ENCODE results near the gene CLEC2D.
"Not testable (repeated sequence)": the region's sequence is repeated elsewhere in the genome, so short reads cannot be mapped to it uniquely, and the experiment has no call there.

Gene CLEC2D

DNA sequence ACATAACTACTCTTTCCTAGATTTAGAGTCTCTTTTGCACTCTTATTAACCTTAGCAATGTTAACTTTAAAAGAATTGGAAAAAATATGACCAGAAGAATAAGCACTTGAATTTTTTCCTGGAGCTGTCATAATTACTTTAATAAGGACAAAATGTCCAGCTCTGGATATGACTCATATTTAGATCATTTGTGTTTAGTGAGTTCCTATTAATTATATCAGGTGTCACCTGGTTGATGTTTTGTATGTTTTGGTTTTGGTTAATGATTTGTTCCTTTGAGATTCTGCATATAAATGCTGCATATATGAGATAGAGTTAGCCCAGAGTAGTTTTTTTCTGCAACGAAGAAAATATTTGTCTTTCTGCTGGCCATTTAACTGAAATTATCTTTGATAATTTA, 58.3 kb downstream of the CLEC2D start:
- Mint-ChIP-seq H3K27me3 (no peaks in the 10 kb centered on the region), H3K36me3 (no peaks in the 10 kb centered on the region), H3K9me3 (no peaks in the 10 kb centered on the region), H3K27ac (no peak overlapping the region), H3K4me1 (peaks cover 17% of the 10 kb centered on the region), H3K4me3 (no peak overlapping the region)

DNA sequence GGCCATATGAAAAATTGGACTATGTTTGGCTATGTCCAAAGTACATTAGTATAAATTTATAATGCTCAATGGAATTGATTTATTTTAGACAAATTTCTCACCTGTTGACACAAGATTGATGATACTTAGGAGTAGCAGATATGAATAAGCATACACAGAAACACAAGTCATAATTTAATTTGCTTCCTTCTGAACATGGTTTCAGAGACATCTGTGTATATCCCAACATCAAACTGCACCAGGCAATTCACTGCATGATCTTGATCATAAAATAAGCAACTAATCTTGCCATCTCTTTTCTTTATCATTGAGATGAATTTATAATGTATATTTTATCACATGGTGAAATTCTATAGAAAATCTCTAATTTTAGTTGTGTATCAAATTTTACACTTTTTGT, 59.6 kb downstream of the CLEC2D start:
- Mint-ChIP-seq H3K27ac (no peak overlapping the region), H3K36me3 (no peaks in the 10 kb centered on the region), H3K4me3 (no peak overlapping the region), H3K27me3 (no peaks in the 10 kb centered on the region), H3K9me3 (no peaks in the 10 kb centered on the region), H3K4me1 (peaks cover 23% of the 10 kb centered on the region)

DNA sequence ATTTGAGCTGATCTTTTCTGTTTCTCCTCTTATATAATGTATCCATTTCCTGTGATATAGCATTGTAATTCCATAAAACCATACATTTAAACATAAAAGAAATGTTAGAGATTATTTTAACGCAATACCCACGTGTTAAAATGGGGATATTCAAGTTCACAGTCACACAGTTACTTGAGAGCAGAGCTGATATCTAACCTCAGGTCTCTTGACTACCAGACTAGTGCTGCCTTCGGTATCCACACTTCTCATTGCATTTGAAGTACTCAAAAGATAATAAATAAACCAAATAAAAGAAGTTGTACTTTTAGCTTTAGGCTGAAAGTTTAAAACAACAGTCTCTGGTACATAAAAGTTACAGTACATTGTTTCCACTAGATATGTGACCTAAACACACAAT, 60.5 kb downstream of the CLEC2D start:
- no peaks in the 10 kb centered on the region for H3K27me3 Mint-ChIP-seq
- no peaks in the 10 kb centered on the region for H3K9me3 Mint-ChIP-seq
- no peak overlapping the region for H3K4me3 Mint-ChIP-seq
- peaks cover 23% of the 10 kb centered on the region for H3K4me1 Mint-ChIP-seq
- no peak overlapping the region for H3K27ac Mint-ChIP-seq
- H3K36me3 Mint-ChIP-seq, result no peaks in the 10 kb centered on the region

DNA sequence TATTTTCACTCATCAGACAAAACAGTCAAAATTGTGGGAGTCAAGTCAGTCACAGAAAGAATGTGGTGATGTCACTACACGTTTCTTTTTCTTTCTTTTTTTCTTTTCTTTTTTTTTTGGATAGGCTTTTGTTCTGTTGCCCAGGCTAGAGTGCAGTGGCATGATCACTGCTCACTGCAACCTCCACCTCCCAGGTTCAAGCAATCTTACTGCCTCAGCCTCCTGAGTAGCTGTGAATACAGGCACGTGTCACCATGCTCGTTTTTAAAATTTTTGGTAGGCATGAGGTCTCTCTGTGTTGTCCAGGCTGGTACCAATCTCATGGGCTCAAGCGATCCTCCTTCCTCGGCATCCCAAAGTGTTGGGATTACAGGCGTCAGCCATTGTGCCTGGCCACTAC, 61.1 kb downstream of the CLEC2D start:
- no peak overlapping the region for H3K27ac Mint-ChIP-seq
- H3K36me3 Mint-ChIP-seq, result no peaks in the 10 kb centered on the region
- no peaks in the 10 kb centered on the region for H3K9me3 Mint-ChIP-seq
- H3K27me3 Mint-ChIP-seq, result no peaks in the 10 kb centered on the region
- H3K4me3 Mint-ChIP-seq, result no peak overlapping the region
- H3K4me1 Mint-ChIP-seq, result peaks cover 23% of the 10 kb centered on the region

DNA sequence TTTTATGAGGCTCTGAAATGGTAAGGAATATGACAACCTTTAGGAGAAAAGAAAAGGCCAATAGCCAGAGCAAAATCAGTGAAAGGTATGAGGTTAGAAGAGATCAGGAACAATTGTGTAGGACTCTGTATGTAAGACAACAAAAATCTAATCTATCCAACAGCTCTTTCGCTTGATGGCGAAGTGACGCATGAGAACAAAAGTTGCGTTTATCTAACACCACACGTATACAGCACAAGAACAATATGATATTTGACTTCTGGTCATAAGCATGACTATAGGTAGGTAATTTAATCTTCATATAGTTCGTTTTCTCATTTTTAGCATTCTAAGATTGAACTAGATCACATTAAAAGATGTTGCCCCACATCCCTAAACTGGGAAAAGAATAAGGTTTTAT, 61.9 kb downstream of the CLEC2D start:
- no peak overlapping the region for H3K27ac Mint-ChIP-seq
- H3K27me3 Mint-ChIP-seq, result no peaks in the 10 kb centered on the region
- peak overlapping the region; percentile 1 for H3K4me3 Mint-ChIP-seq
- H3K4me1 Mint-ChIP-seq, result peaks cover 27% of the 10 kb centered on the region
- no peaks in the 10 kb centered on the region for H3K9me3 Mint-ChIP-seq
- no peaks in the 10 kb centered on the region for H3K36me3 Mint-ChIP-seq

GRCh38 chr12:9731797-9732196, 62.3 kb downstream of the CLEC2D start:
- H3K27ac Mint-ChIP-seq, result peak overlapping the region; percentile 23

DNA sequence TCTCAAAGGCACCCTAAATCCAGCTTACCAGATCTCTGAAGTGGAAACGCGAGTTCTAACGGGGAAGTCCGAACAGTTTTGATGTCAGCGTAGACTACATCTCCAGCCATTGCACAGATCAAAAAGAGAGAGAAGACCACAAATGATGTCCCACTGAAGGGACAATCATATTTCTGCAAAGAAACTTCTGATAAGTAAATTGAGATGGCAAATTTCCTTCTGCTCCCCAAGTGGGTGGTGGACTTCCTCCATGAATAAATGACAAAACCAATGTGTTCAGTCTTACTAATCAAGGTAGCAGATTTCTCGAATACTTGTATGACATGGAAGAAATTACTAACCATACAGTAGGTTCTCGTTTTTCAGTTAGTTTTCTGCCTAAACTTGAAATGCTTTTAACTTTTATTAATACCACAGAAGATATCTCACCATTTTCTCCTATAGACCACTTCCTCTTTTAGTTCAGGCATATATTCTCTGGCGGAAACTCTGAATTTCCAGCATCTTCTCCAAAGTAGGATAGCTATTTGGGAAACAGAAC, 63.5 kb downstream of the CLEC2D start, which contains the start of gene CLECL1:
Gene CLECL1 (minus strand): TSS at position 177 of the 541 bp plus-strand sequence.
- peaks cover 43% of the 10 kb centered on the region for H3K4me1 Mint-ChIP-seq
- no peaks in the 10 kb centered on the region for H3K36me3 Mint-ChIP-seq
- H3K27ac Mint-ChIP-seq, result peak within 1 kb of the TSS; percentile 89
- no peaks in the 10 kb centered on the region for H3K9me3 Mint-ChIP-seq
- H3K4me3 Mint-ChIP-seq, result peak within 1 kb of the TSS; percentile 75
- no peaks in the 10 kb centered on the region for H3K27me3 Mint-ChIP-seq

More at GRCh38 chr12:9731797-9732196, 62.3 kb downstream of the CLEC2D start:
- Mint-ChIP-seq H3K4me3 (peak overlapping the region; percentile 66), H3K36me3 (no peaks in the 10 kb centered on the region), H3K4me1 (peaks cover 31% of the 10 kb centered on the region), H3K27me3 (no peaks in the 10 kb centered on the region), H3K9me3 (no peaks in the 10 kb centered on the region)

DNA sequence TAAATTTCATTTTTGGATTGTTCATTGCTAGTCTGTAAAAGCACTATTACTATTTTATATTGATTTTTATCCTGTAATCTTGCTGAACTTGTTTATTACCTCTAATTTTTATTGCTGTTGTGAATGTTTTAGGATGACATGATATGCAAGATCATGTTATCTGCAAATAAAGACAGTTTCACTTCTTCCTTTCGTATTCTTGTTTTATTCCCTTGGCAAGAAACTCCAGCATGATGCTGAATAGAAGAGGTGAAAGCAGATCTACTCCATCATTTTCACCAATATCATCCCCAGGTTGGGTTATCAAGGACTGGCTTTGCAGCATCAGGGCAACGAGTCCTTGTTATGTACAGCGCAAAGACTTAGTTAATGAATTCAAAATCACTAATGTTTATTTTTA, 66.1 kb downstream of the CLEC2D start:
- H3K4me1 Mint-ChIP-seq, result peaks cover 61% of the 10 kb centered on the region
- H3K9me3 Mint-ChIP-seq, result no peaks in the 10 kb centered on the region
- no peak overlapping the region for H3K27ac Mint-ChIP-seq
- H3K4me3 Mint-ChIP-seq, result no peak overlapping the region
- no peaks in the 10 kb centered on the region for H3K27me3 Mint-ChIP-seq
- peaks cover 2% of the 10 kb centered on the region for H3K36me3 Mint-ChIP-seq

DNA sequence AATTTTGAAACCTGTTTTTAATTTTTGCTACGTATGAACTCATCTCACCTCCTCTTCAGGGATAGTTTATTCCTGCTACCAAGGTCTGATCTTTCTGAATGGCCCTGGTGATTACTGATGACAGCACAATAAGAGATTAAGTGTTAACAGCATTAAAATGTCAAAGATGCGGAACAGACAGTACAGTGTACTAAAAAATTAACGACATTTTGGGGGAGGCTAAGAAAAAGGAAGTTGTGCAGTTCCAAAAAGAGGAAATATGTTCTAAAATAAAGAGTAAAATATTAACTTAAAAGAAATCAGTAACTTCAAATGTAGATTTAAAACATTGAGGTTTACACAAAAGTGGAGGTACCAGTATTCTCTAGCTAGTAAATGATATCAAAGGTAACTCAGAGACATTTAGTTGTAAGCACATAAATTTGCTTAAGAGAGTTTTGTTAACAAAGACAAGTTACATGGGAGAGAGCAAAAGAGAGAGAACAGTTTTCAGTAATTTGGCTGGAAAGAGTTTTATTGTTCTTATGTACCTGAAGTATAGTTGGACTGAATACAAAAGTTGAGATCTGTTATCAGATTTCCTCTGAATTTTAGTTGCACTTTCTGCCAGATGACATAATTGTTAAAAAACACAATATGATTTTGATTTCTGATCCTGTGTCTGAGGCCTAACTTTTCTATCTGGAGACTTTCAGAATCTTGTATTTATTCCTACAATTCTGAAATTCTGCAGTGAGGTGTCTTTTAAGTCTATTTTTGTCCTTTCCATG, 67.6 kb downstream of the CLEC2D start:
- Mint-ChIP-seq H3K9me3 (no peaks in the 10 kb centered on the region), H3K4me1 (peaks cover 61% of the 10 kb centered on the region), H3K4me3 (peak overlapping the region; percentile 72), H3K27ac (peak overlapping the region; percentile 94), H3K36me3 (peaks cover 2% of the 10 kb centered on the region), H3K27me3 (no peaks in the 10 kb centered on the region)

DNA sequence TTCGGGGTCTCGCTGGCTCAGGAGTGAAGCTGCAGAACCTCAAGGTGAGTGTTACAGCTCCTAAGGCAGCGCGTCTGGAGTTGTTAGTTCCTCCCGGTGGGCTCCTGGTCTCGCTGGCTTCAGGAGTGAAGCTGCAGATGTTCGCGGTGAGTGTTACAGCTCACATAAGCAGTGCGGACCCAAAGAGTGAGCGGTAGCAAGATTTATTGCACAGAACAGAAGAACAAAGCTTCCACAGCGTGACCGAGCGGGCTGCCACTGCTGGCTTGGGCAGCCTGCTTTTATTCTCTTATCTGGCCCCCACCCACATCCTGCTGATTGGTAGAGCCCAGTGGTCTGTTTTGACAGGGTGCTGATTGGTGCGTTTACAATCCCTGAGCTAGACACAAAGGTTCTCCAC, 69.4 kb downstream of the CLEC2D start:
- Mint-ChIP-seq H3K27ac (peak overlapping the region; percentile 77), H3K4me1 (peaks cover 65% of the 10 kb centered on the region)
- H3K27me3 Mint-ChIP-seq, H3K4me3 Mint-ChIP-seq, H3K9me3 Mint-ChIP-seq, H3K36me3 Mint-ChIP-seq: not testable (repeated sequence)

DNA sequence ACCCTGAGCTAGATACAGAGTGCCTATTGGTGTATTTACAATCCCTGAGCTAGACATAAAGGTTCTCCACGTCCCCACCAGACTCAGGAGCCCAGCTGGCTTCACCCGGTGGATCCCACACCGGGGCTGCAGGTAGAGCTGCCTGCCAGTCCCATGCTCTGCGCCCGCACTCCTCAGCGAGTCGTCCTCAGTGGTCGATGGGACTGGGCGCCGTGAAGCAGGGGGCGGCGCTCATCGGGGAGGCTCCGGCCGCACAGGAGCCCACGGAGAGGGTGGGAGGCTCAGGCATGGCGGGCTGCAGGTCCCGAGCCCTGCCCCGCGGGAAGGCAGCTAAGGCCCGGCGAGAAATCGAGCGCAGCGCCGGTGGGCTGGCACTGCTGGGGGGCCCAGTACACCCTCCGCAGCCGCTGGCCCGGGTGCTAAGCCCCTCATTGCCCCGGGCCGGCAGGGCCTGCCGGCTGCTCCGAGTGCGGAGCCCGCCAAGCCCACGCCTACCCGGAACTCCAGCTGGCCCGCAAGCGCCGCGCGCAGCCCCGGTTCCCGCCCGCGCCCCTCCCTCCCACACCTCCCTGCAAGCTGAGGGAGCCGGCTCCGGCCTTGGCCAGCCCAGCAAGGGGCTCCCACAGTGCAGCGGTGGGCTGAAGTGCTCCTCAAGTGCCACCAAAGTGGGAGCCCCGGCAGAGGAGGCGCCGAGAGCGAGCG, 70.0 kb downstream of the CLEC2D start:
- Mint-ChIP-seq H3K4me1 (peaks cover 70% of the 10 kb centered on the region), H3K27ac (peak overlapping the region; percentile 55), H3K4me3 (peak overlapping the region; percentile 74)
- H3K36me3 Mint-ChIP-seq, H3K27me3 Mint-ChIP-seq, H3K9me3 Mint-ChIP-seq: not testable (repeated sequence)

- Mint-ChIP-seq H3K27me3 (no peaks in the 10 kb centered on the region), H3K36me3 (peaks cover 2% of the 10 kb centered on the region), H3K4me3 (peak overlapping the region; percentile 74), H3K9me3 (no peaks in the 10 kb centered on the region), H3K4me1 (peaks cover 76% of the 10 kb centered on the region), H3K27ac (peak overlapping the region; percentile 55)
These were observed 70.7 kb downstream of the CLEC2D start for GRCh38 chr12:9740106-9740750.

DNA sequence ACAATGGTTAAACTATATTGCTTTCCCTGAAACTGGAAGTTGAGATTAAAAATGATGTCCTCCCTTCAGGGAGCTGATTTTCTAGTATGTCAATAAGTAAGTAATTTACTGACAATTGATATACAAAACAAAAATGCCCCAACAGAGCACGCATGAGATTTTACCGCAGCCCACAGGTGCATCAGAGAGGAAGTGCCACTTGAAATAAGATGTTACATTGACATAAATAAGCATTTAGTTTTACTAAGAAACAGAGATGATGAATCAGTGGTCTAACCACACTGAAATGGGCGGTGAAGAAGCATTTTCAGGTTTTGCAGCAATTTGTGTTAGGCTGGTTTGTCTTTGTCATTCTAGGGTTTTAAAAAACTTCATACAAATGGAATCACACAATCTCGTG, 72.2 kb downstream of the CLEC2D start:
- peaks cover 71% of the 10 kb centered on the region for H3K4me1 Mint-ChIP-seq

DNA sequence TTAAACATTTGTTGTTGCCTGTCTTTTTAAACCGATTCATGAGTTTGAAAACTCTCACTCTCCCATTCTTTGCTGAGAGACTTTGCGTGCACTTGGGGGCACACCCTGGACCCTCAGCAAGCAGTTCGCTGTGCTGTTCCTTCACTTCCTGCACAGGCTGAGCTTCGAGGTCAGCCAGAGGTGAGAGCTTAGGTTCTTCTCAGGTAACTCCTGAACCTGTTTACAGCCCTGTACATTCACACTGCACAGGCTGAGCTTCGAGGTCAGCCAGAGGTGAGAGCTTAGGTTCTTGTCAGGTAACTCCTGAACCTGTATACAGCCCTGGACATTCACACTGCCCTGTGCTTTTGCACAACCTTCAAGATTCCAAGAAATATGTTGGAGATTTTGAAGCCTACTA, 73.1 kb downstream of the CLEC2D start:
- Mint-ChIP-seq H3K9me3 (no peaks in the 10 kb centered on the region), H3K27me3 (no peaks in the 10 kb centered on the region), H3K36me3 (peaks cover 2% of the 10 kb centered on the region), H3K4me1 (peaks cover 62% of the 10 kb centered on the region), H3K4me3 (peak overlapping the region; percentile 88), H3K27ac (peak overlapping the region; percentile 95)

More for the DNA sequence above, 72.2 kb downstream of the CLEC2D start:
- H3K27ac Mint-ChIP-seq, result peak overlapping the region; percentile 82
- H3K4me3 Mint-ChIP-seq, result peak overlapping the region; percentile 68
- peaks cover 2% of the 10 kb centered on the region for H3K36me3 Mint-ChIP-seq
- no peaks in the 10 kb centered on the region for H3K9me3 Mint-ChIP-seq
- no peaks in the 10 kb centered on the region for H3K27me3 Mint-ChIP-seq

- Mint-ChIP-seq H3K27me3 (no peaks in the 10 kb centered on the region), H3K36me3 (peaks cover under 1% of the 10 kb centered on the region), H3K9me3 (no peaks in the 10 kb centered on the region), H3K4me1 (peaks cover 50% of the 10 kb centered on the region), H3K27ac (peak overlapping the region; percentile 71), H3K4me3 (no peak overlapping the region)
These were observed 75.7 kb downstream of the CLEC2D start for GRCh38 chr12:9745199-9745598.
